ENCODE data around the gene LRRN1.
"Not testable (repeated sequence)": the region's sequence is repeated elsewhere in the genome, so short reads cannot be mapped to it uniquely, and the experiment has no call there.

The LRRN1 gene

DNA sequence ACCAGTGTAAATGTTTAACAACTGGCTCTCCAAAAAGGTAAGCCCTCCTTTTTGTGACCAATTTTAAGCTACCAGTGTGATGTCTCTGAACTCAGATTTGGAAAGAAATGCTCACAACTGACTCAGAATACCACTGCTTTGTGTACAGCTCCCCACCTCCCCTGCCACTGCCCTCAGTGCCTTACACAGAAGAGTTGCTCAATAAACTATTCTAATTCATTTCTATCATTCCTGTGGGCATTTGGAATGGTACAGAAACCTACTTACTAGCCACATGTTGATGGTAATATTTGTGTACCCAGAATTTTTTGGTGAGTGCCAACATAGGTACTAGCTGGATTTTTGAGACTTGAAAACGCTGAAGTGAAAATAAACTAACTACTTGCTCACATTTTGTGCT lies 16.0 kb downstream of the LRRN1 start:
- DNase-seq = no peak

DNA sequence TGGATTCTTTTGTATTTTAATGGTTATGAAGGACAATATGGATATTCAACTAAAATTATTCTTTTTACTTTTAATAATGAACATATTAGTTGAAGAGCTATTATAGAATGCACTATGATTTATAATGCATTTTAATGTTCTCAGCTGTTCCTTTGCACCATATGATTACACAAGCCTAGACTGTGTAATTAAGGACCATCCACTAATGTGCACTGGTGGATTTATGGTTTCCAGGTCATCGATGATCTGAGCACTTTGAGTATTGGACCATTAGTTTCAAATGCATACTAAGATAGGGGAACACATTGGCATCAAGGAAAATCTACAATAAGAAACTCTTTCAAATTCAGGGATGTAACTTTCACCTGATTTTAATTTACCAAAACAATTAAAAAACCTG lies 16.8 kb downstream of the LRRN1 start:
- no peak for DNase-seq

DNA sequence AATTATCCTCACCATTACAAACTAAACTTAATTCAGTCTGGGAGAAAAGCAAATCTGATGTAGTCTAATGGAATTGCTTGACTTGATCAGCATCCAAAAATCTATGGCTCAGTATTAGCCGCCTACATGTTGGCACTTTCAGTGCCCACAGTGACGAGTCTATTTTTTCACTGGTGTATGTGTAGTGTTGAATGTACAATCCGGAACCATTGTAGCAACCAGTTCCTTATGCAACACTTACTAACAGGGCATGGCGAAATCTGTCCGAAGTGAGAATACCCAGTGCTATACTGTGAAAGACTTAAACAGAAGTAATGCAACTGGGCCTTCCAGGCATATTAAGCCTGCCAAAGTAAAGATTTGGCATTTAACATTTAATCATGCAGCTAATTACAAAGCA lies 18.6 kb downstream of the LRRN1 start:
- no peak for DNase-seq

DNA sequence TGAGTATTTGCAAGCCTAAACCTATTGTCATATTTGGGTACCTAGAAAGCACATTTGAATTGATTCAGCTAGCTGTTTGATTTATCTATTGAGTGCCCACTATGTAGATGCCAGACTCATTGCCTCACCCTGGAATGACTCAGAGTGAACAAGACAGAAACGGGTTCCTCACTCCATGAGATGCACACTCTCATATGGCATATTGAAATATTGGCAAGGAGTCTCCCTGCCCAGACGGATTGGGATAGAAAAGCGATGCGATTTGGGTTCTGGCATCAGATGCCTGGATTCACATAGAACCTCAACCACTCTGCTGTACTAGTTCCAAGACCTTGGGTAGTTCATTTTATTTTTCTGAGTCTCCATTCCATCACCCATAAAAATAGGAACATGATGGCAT lies 22.5 kb downstream of the LRRN1 start:
- DNase-seq = no peak

DNA sequence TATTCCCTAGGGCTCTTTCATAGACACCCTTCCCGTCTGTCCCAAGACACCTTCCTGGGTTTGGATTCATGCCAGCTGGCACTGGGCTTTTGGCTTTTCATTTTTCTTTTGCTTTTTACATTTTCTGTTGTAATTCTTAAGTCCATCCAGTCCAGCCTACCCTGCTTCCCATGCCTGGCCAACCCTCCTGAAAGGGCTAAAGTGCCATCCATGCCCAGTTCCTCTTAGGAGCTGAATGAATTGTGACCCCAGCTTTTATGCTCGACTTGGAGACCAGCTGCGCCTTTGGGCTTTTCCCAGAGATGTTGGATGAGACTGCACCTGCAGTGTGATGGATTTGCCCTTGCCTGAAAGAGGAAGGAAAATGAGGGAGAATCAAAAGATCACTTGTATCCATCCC lies 25.8 kb downstream of the LRRN1 start:
- DNase-seq = no peak

DNA sequence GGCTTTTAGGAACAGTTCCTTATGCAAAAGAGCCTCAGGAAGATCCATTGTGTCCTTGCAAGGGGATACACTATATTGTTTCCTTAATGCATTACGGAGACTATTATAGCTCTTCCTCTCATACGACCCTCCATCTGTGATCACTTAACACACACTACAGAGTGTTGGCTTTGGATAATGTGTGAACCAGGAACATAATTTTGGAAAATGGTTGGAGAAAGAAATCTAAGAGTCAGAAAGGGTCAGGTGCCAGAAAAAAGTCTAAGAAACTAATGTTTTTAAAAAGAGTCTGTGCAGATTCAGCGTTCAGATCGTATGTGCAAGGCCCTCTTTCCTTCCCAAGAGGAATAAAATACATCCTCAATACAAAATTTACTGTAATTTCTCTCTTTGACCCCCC lies 27.3 kb downstream of the LRRN1 start:
- no peak for DNase-seq

DNA sequence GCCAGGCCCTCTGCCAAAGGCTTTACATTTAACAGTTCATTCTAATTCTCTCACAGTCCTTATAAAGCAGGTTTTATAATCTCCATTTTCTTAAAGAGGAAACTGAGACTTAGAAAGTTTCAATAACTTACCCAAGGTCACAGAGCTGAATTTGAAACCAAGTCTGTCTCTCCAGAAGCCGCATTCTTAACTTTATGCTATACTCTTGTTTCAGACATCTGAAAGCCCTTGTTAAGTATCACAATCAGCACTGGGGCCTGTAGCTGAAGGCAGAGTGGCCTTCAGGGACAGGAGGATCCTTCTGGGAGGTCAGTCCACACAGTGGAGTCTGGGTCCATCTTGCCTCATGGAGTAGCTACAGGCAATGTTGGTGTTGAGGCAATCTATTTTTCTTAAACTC lies 27.9 kb downstream of the LRRN1 start:
- no peak for DNase-seq

DNA sequence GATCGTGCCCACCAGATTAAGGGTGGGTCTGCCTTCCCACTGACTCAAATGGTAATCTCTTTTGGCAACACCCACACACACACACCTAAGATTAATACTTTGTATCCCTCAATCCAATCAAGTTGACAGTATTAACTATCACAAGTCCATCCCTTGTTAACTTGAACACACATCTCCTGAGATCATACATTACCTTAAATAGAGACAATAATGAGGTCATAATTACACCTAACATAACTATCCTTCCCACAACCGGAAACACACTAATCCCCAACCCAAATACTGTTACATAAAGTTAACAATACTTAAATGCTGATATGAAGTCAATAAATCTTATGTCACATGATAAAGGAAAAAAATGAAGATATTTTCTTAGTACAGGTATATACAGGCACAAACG lies 29.2 kb downstream of the LRRN1 start:
- not testable (repeated sequence) for DNase-seq

DNA sequence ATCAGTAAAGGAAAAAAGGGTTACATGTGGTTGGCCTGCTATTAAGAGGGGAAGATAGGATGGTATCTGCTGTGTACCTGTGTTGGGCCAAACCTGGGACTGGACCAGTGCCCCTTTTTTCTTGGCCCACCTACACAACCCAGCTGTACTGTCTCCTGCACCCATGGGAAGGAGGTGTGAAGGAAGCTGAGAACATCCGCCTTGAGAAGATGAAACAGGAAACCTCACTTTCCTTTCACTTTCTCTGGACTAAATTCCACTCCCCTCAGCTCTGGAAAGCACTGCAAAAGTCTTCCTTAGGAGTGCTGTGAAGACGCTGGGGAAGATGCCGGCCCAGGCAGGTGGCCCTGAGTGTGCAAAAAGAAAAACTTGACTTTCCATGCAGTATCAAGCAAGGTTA lies 37.6 kb downstream of the LRRN1 start:
- DNase-seq = no peak

DNA sequence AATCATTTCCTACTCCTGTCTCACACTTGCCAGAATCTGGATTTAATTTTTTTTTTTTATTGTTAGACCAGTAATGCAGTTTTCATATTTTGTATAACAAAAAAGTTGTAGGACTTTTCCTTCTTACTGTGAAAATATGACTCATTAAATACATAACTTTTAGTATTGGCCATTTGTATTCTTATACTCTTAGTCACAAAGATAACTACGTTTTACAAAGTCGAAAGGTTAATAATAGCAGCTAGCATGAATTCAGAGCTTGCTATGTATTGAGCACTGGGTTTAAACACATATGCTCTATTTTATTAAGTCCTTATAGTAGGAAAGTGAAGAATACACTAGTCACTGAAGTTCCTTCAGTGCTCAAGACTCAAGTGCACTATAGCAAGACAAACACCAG lies 43.1 kb downstream of the LRRN1 start:
- no peak for DNase-seq

DNA sequence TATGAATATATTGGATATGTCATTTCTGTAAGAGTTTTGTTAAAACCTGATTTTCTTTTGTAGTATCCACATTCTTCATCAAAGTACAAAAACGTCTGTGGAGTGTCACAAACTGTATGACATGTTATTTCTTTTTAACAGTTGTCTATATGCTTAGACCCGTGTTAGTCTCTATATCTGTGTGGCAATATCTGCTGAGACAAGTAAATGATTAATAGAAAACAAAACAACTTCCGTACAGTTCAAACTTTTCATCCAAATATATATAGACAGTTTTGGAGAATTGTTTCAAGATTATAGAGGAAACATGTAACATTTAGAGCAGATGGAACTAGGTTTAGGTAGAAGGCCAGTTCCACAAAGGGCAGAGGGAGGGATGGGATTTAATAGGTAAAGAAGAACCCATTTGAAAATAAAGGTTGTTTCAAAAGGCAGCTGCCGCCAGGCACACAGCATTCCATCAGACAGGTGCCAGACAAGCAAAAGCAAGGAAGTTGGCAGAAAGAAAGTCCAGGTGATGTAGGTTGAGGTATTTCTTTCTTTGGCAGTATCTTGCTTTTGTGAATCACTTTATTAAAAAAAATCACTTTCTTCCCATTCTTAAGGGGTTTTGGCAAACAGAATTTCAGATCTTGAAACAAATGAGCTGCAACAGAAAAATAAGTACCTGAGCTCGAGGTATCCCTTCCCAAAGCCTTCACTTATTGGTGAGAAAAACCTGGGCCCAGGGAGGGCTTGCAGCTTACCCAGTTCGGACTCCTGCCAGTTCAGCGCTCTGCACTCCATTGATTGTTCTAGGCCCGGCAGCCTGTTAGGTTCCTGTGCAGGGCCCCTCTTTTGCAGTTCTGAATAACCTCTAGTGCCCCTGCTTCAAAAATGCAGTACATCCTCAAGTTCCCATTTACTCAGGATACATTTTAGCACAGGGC lies 49.0 kb downstream of the LRRN1 start:
- no peak for DNase-seq

DNA sequence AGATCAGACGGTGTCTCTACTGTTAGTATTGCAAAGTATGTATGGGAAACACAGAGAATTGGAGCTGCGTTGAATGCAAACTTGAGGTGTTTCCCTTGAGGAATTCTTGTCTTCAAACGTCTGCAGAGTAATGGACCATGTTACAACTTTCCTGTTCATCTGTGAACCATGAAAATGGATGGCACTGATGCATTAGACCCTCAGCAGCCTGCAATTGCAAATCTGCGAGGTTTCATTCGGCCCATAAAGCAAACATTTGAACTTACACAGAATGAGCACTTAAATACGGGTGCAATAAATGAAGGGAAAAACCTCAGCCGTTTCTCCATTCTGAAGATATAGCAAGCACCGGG lies 49.7 kb downstream of the LRRN1 start:
- DNase-seq = no peak

DNA sequence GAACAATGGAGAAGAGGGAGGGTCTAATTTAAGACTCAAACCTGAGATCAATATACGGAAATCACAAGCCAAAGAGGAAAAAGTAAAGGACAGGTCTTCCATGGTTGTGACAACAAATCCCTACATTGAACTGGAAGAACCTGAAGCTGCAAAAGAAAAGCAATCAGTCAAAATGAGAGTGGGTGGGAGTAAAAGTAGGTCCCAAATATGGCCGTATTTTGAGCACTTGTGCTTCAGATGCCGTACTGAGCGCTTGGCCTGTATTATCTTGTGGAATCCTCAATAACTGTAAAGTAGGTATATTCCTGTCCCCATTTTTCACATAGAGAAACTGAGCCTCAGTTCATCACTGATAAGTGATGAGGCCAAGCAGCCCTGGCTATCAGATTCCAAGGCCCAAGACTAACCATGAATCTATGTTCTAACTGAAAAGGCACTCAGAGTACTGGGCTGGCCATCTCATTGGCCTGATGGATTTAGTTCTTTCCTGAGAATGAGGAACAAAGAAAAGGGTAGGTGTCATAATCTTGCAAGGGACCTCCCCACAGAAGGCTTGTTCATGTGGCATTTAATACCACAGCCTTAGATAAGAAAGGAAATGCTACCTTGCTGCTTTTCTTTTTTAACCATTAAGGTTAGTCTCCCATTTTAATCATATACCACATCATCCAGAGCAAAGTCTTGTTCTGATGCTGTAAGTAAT lies 52.5 kb downstream of the LRRN1 start:
- no peak for DNase-seq

DNA sequence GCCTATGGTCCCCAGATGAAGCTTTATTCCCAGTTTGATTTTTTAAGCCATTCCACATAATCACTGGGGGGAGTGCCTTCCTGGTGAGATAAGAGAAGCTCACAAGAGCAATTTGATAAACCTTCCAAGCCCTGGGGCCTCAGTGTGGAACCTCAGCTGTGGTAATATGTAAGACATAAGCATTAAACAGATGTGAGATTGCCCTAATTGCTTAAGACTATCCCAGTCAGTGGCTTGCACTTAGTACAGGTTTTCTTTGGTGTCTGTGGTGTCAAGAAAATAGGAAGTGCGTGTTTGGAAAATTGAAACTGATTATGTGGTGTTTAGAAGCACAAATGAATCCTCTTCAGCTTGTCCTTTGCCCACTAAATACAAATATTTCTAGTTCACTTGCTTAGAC lies 54.3 kb downstream of the LRRN1 start:
- no peak for DNase-seq

DNA sequence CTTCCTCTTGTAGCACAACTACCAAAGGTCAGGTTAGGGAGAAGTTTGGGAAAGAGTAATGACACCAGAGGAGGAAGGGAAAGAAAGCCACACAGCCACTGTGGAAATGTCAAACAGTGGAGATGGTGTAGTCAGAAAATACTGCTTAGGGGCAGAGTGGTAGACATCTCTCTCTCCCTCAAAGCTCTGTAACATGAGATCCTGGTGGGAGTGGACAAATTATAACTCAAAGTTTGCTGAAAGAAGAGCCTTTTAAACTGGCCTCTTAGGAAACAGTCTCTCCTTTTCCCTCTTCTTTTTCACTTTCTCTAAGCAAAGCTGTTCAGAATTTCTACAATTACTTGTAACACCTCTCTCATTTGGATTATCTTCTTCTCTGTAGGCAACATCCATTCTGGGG lies 55.8 kb downstream of the LRRN1 start:
- no peak for DNase-seq

DNA sequence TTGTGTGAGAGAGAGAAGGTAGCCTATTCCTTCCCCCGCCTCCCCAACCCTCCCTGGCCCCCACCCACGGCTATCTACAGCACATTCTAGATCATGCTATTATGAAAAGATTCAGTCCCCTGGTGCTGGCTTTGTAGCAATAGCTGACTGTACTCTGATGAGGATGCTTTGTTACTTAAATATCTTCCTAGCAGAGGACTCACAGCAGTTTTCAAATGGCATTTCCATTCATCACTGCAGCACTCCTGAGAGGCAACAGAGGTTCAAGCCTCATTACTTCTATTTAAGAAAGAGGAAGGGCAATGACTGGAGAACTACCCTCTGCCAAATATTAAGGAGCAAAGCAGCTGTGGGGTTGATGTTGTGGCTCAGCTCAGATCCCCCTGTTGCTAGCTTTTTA lies 61.0 kb downstream of the LRRN1 start:
- DNase-seq = no peak

DNA sequence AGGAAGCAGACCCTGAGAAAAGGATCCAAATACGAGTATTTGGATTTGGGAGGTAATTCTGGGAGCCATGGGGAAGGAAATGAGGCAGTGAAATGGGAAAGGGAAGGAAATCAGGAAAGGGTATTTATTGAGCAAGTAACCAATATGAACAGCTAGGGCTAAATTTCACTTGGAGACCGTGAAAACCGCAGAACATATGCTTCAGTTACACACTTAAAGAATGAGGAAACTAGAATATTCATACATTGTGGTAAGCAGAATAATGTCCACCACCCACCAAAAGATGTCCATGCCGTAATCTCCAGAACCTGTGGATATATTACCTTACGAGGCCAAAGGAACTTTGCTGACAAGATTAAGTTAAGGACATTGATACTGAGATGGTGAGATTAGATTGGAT lies 63.3 kb downstream of the LRRN1 start:
- no peak for DNase-seq

DNA sequence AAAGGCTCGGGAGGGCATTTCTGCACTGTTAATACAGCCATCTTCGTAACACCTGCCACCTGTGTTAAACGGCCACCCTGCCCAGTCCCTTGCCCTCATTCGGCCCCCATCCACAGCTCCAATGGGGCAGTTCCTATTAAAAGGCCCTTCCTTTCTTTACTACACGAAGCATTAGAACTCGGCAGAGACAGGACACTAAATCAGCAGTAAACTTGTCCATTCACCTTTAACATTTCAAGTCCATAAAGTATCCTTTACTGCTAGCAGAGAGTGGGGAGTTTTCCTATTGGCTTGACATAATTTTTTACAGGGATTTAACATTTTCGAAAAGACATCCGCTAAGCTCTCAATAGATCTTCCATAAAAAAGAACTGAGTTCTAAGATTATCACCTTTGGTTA lies 76.3 kb downstream of the LRRN1 start:
- DNase-seq = no peak

DNA sequence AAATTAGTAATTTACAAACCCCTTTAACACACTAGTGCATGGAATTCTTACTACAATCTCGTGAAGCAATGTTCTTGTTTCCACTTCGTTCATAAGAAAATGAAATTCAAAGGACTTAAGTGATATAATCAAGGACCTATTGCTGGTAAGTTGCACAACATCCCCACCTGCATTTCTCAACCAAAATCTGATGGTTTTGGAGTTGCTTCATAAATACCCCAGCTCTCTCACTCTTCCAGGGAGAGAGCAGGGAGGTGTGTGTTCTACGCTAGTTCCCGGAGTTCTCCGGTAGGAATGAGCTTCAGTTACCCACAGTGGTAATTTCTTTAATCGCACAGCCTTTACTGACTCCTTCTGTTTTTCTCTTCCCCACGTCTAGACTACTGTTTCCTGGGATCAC lies 81.8 kb downstream of the LRRN1 start:
- no peak for DNase-seq

DNA sequence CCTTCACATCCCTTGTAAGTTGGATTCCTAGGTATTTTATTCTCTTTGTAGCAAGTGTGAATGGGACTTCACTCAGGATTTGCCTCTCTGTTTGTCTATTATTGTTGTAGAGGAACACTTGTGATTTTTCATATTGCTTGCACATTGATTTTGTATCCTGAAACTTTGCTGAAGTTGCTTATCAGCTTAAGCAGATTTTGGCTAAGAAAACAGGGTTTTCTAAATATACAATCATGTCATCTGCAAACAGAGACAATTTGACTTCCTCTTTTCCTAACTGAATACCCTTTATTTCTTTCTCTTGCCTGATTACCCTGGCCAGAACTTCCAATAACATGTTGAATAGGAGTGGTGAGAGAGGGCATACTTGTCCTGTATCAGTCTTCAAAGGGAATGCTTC lies 88.1 kb downstream of the LRRN1 start:
- not testable (repeated sequence) for DNase-seq

DNA sequence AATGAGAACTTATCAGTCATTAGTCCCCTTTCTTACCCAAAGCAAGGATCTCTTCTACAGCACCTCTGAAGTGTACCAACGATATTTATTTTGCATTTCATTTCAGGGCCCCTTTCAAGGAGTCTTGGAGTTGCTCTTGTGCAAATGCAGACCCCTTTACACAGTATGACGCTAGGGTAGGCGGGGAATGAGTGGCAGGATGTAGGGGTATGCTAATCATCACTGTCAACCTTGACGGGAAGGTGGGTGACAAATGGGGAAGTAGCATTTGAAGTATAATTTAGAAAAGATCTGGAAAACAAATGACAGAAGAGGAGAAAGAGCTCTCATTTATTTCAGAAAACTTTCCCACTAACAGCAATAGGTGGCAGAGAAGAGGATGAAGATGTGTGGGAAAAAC lies 94.4 kb downstream of the LRRN1 start:
- DNase-seq = no peak
